ENCODE measurements around the gene ADGRD2.

The ADGRD2 gene

GRCh38 chr9:124449381-124450151 is 685 bp upstream of the ADGRD2 start:
- Histone ChIP-seq H3K9ac (ENCODE audit: low read length in 2 of 2) (no peak overlapping the region), H3K4me3 (ENCODE audit: low read length in 2 of 2) (no peak overlapping the region), H3K27ac (ENCODE audit: low read length) (no peak overlapping the region), H3K36me3 (ENCODE audit: control insufficient read depth in 2 of 2, insufficient read depth in 2 of 2, low read length in 2 of 2) (no peaks in the 10 kb centered on the region), H3K9me3 (ENCODE audit: control insufficient read depth in 2 of 2, low read length in 2 of 2) (no peaks in the 10 kb centered on the region), H3K4me1 (ENCODE audit: control insufficient read depth, insufficient read depth, low read length) (peaks cover 5% of the 10 kb centered on the region), H3K27me3 (ENCODE audit: control insufficient read depth in 1 of 2, insufficient read depth in 2 of 2, low read length in 2 of 2) (peaks cover 34 to 46% of the 10 kb centered on the region in 2 donors)

DNA sequence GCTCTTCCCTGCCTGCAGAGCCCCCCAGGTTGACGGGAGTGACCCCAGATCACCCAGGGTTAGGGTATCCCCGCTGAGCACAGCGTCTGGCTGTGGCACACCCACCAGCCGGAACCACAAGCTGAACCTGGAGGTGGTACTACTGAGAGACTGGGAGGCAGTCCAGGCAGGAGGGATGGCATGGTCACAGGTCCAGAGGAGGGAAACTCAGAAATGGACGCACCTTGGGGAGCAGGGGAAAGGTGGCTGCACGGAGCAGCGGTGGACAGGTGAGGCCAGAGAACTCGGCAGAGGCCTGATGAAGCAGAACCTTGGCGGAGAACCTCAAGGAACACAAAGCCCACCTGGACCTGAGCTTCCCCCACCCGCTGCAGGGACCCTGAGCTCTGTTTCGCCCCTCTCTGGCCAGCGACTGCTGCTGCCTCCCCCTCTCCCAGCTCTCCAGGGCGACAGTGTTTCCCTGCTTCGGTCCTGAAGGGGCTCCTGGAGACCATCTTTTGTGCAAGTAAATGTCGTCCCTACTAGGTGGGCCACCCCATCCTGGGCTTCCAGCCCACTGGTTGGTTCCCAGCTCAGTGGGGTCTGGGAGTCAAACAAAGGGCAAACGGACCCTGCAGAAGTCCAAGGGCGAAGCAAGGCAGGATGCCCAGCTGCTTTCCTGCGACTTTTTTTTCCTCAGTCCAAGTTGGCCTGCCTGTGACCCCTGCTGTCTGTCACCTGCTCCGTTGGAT is 845 bp downstream of the ADGRD2 start:
- no peak overlapping the region for H3K9ac ChIP-seq (ENCODE audit: low read length in 2 of 2)
- peaks cover 35 to 46% of the 10 kb centered on the region in 2 donors for H3K27me3 ChIP-seq (ENCODE audit: control insufficient read depth in 1 of 2, insufficient read depth in 2 of 2, low read length in 2 of 2)
- H3K4me3 ChIP-seq (ENCODE audit: low read length in 2 of 2): no peak overlapping the region

GRCh38 chr9:124452326-124452725 is 2.1 kb downstream of the ADGRD2 start:
- H3K27ac ChIP-seq (ENCODE audit: low read length): no peak overlapping the region
- peaks cover 5% of the 10 kb centered on the region for H3K4me1 ChIP-seq (ENCODE audit: control insufficient read depth, insufficient read depth, low read length)
- H3K9ac ChIP-seq (ENCODE audit: low read length in 2 of 2): no peak overlapping the region
- H3K36me3 ChIP-seq (ENCODE audit: control insufficient read depth in 2 of 2, insufficient read depth in 2 of 2, low read length in 2 of 2): no peaks in the 10 kb centered on the region
- H3K9me3 ChIP-seq (ENCODE audit: control insufficient read depth in 2 of 2, low read length in 2 of 2): no peaks in the 10 kb centered on the region
- H3K27me3 ChIP-seq (ENCODE audit: control insufficient read depth in 1 of 2, insufficient read depth in 2 of 2, low read length in 2 of 2): peaks cover 35 to 46% of the 10 kb centered on the region in 2 donors
- no peak overlapping the region for H3K4me3 ChIP-seq (ENCODE audit: low read length in 2 of 2)

More for the DNA sequence above, 845 bp downstream of the ADGRD2 start:
- Histone ChIP-seq H3K4me1 (ENCODE audit: control insufficient read depth, insufficient read depth, low read length) (peaks cover 5% of the 10 kb centered on the region), H3K9me3 (ENCODE audit: control insufficient read depth in 2 of 2, low read length in 2 of 2) (no peaks in the 10 kb centered on the region), H3K27ac (ENCODE audit: low read length) (no peak overlapping the region), H3K36me3 (ENCODE audit: control insufficient read depth in 2 of 2, insufficient read depth in 2 of 2, low read length in 2 of 2) (no peaks in the 10 kb centered on the region)

GRCh38 chr9:124452841-124453585 is 2.8 kb downstream of the ADGRD2 start:
- Histone ChIP-seq H3K36me3 (ENCODE audit: control insufficient read depth in 2 of 2, insufficient read depth in 2 of 2, low read length in 2 of 2) (no peaks in the 10 kb centered on the region), H3K27me3 (ENCODE audit: control insufficient read depth in 1 of 2, insufficient read depth in 2 of 2, low read length in 2 of 2) (peaks cover 35 to 46% of the 10 kb centered on the region in 2 donors), H3K4me1 (ENCODE audit: control insufficient read depth, insufficient read depth, low read length) (peaks cover 5% of the 10 kb centered on the region), H3K9ac (ENCODE audit: low read length in 2 of 2) (no peak overlapping the region), H3K27ac (ENCODE audit: low read length) (no peak overlapping the region), H3K9me3 (ENCODE audit: control insufficient read depth in 2 of 2, low read length in 2 of 2) (no peaks in the 10 kb centered on the region), H3K4me3 (ENCODE audit: low read length in 2 of 2) (no peak overlapping the region)

- Histone ChIP-seq H3K27me3 (ENCODE audit: control insufficient read depth in 1 of 2, insufficient read depth in 2 of 2, low read length in 2 of 2) (peaks cover 34 to 46% of the 10 kb centered on the region in 2 donors), H3K4me3 (ENCODE audit: low read length in 2 of 2) (no peak overlapping the region)
These were observed 3.4 kb downstream of the ADGRD2 start for GRCh38 chr9:124453586-124454191.

DNA sequence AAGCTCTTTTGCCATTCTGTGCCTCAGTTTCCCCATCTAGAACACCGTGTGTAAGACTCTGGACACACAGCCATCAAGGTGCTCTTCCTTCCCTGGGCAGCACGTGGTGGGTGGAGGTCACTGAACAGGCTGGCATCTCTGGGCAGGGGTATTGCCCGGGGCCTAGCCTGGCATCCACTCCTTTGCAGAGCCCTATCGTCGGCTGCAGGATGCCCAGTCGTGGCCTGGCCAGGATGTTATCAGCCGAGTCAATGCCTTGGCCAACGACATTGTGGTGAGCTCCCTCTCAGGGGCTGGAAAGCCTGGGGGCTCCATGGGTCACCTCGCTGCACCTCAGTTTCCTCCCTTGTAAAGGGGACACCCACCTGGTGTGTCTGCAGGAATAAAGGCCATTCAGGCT is 4.0 kb downstream of the ADGRD2 start:
- Histone ChIP-seq H3K9me3 (ENCODE audit: control insufficient read depth in 2 of 2, low read length in 2 of 2) (no peaks in the 10 kb centered on the region), H3K27me3 (ENCODE audit: control insufficient read depth in 1 of 2, insufficient read depth in 2 of 2, low read length in 2 of 2) (peaks cover 36 to 46% of the 10 kb centered on the region in 2 donors), H3K9ac (ENCODE audit: low read length in 2 of 2) (no peak overlapping the region), H3K4me1 (ENCODE audit: control insufficient read depth, insufficient read depth, low read length) (peaks cover 5% of the 10 kb centered on the region), H3K36me3 (ENCODE audit: control insufficient read depth in 2 of 2, insufficient read depth in 2 of 2, low read length in 2 of 2) (no peaks in the 10 kb centered on the region), H3K4me3 (ENCODE audit: low read length in 2 of 2) (no peak overlapping the region), H3K27ac (ENCODE audit: low read length) (no peak overlapping the region)

More at GRCh38 chr9:124453586-124454191, 3.4 kb downstream of the ADGRD2 start:
- Histone ChIP-seq H3K4me1 (ENCODE audit: control insufficient read depth, insufficient read depth, low read length) (peaks cover 5% of the 10 kb centered on the region), H3K9ac (ENCODE audit: low read length in 2 of 2) (no peak overlapping the region), H3K36me3 (ENCODE audit: control insufficient read depth in 2 of 2, insufficient read depth in 2 of 2, low read length in 2 of 2) (no peaks in the 10 kb centered on the region), H3K9me3 (ENCODE audit: control insufficient read depth in 2 of 2, low read length in 2 of 2) (no peaks in the 10 kb centered on the region), H3K27ac (ENCODE audit: low read length) (no peak overlapping the region)

- no peaks in the 10 kb centered on the region for H3K36me3 ChIP-seq (ENCODE audit: control insufficient read depth in 2 of 2, insufficient read depth in 2 of 2, low read length in 2 of 2)
- no peak overlapping the region for H3K9ac ChIP-seq (ENCODE audit: low read length in 2 of 2)
- peaks cover 30 to 43% of the 10 kb centered on the region in 2 donors for H3K27me3 ChIP-seq (ENCODE audit: control insufficient read depth in 1 of 2, insufficient read depth in 2 of 2, low read length in 2 of 2)
- H3K4me3 ChIP-seq (ENCODE audit: low read length in 2 of 2): no peak overlapping the region
- no peaks in the 10 kb centered on the region for H3K9me3 ChIP-seq (ENCODE audit: control insufficient read depth in 2 of 2, low read length in 2 of 2)
- no peak overlapping the region for H3K27ac ChIP-seq (ENCODE audit: low read length)
- peaks cover 5% of the 10 kb centered on the region for H3K4me1 ChIP-seq (ENCODE audit: control insufficient read depth, insufficient read depth, low read length)
These were observed 4.7 kb downstream of the ADGRD2 start for GRCh38 chr9:124454791-124455443.

DNA sequence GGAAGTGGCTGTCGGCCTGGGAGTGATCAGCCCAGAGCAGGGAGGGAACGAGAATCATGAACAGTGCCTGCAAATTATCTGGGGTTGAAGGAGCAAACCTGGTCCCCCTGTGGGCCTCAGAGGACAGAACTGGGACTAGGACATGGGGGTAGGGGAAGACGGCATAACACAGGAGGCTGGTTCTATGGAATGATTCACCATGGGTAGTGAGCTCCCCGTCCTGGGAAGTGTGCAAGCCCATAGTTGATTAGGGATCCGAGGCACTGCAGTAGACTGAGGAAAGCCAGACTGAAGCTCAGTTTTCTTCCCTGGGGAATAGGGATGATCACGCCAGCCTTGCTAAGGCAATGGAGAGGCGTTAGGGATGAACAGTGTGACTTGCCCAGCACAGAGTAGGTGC is 5.6 kb downstream of the ADGRD2 start:
- H3K4me3 ChIP-seq (ENCODE audit: low read length in 2 of 2): no peak overlapping the region
- H3K4me1 ChIP-seq (ENCODE audit: control insufficient read depth, insufficient read depth, low read length): peaks cover 5% of the 10 kb centered on the region
- no peaks in the 10 kb centered on the region for H3K9me3 ChIP-seq (ENCODE audit: control insufficient read depth in 2 of 2, low read length in 2 of 2)
- no peak overlapping the region for H3K27ac ChIP-seq (ENCODE audit: low read length)
- no peak overlapping the region for H3K9ac ChIP-seq (ENCODE audit: low read length in 2 of 2)
- no peaks in the 10 kb centered on the region for H3K36me3 ChIP-seq (ENCODE audit: control insufficient read depth in 2 of 2, insufficient read depth in 2 of 2, low read length in 2 of 2)
- H3K27me3 ChIP-seq (ENCODE audit: control insufficient read depth in 1 of 2, insufficient read depth in 2 of 2, low read length in 2 of 2): peaks cover 26 to 34% of the 10 kb centered on the region in 2 donors

DNA sequence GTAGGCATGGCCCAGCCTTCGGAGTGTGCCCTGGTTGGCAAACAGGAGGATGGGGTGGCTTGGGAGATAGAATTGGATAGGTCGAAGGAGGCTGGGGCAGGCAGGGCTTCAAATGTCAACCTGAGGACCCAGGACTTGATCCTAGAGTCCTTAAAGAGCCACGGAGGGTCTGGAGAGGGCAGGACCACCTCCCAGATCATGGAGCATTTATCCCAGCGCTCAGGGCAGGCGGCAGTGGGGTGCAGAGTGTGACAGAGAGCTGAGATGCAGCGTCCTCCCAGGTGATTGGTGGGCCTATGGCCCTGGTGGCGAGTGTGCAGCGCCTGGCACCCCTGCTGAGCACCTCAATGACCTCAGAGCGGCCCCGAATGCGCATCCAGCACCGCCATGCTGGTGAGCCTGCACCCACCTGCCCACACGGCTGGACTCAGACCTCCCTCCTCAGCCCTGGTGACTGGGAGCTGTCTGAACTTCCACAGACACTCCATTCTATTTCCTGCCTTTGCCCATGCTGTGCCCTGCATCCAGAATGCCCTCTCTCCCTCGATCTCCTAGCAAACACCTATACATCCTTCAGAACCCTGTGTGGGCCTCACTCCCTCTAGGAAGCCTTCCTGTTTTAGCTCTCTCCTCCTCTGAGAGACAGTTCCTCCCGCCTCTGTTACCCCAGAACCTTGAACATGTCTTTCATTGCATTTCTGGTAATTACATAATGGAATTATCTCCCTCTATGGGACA is 6.3 kb downstream of the ADGRD2 start:
- Histone ChIP-seq H3K4me3 (ENCODE audit: low read length in 2 of 2) (no peak overlapping the region), H3K27ac (ENCODE audit: low read length) (no peak overlapping the region), H3K27me3 (ENCODE audit: control insufficient read depth in 1 of 2, insufficient read depth in 2 of 2, low read length in 2 of 2) (peaks cover 19 to 28% of the 10 kb centered on the region in 2 donors), H3K9me3 (ENCODE audit: control insufficient read depth in 2 of 2, low read length in 2 of 2) (no peaks in the 10 kb centered on the region), H3K4me1 (ENCODE audit: control insufficient read depth, insufficient read depth, low read length) (peaks cover 5% of the 10 kb centered on the region), H3K9ac (ENCODE audit: low read length in 2 of 2) (no peak overlapping the region), H3K36me3 (ENCODE audit: control insufficient read depth in 2 of 2, insufficient read depth in 2 of 2, low read length in 2 of 2) (no peaks in the 10 kb centered on the region)
